ENCODE measurements around the gene MLLT6.

MLLT6 gene

GRCh38 chr17:38657824-38658740 lies 47.0 kb upstream of the MLLT6 start:
- no peaks in the 10 kb centered on the region for H3K9me3 ChIP-seq (replicated peaks; ENCODE audit: insufficient read depth, low read length)

GRCh38 chr17:38658741-38659345 lies 46.2 kb upstream of the MLLT6 start:
- no peaks in the 10 kb centered on the region for H3K79me2 ChIP-seq (ENCODE audit: low read length)
- H3K4me2 ChIP-seq (ENCODE audit: low read depth, low read length), result no peak overlapping the region
- H3F3A ChIP-seq (ENCODE audit: insufficient read depth, low read length), result no peaks in the 10 kb centered on the region
- H3K9me2 ChIP-seq (replicated peaks; ENCODE audit: insufficient read depth, low read length), result no peaks in the 10 kb centered on the region
- no peaks in the 10 kb centered on the region for H3K4me1 ChIP-seq (ENCODE audit: low read length)
- H3K9me3 ChIP-seq (replicated peaks; ENCODE audit: insufficient read depth, low read length), result no peaks in the 10 kb centered on the region
- 0 out of 2 replicates have a peak, but pooled peaks cover 5% of the 10 kb centered on the region for H3K27me3 ChIP-seq (replicated peaks; ENCODE audit: insufficient read depth, low read length)
- no peaks in the 10 kb centered on the region for H3K36me3 ChIP-seq (replicated peaks; ENCODE audit: insufficient read depth, low read length)
- H3K9ac ChIP-seq (ENCODE audit: low read length), result no peak overlapping the region
- no peak for DNase-seq
- no peak overlapping the region for H2AFZ ChIP-seq (ENCODE audit: low read length)
- TF ChIP-seq EZH2phosphoT487 (IDR thresholded peaks at IDR 0.05; ENCODE audit: low read length) (no peak), CTCF (IDR thresholded peaks at IDR 0.05; ENCODE audit: low read length) (no peak), EZH2 (optimal IDR thresholded peaks at IDR 0.05; ENCODE audit: low read depth, low read length) (no peak)
- no peak overlapping the region for H3K27ac ChIP-seq (ENCODE audit: low read length)
- no peak overlapping the region for H3K4me3 ChIP-seq (ENCODE audit: low read length)
- H4K20me1 ChIP-seq (ENCODE audit: insufficient read depth, low read length), result no peaks in the 10 kb centered on the region

More at GRCh38 chr17:38657824-38658740, 47.0 kb upstream of the MLLT6 start:
- Histone ChIP-seq H3K9ac (ENCODE audit: low read length) (no peak overlapping the region), H3K79me2 (ENCODE audit: low read length) (no peaks in the 10 kb centered on the region), H3K4me3 (ENCODE audit: low read length) (no peak overlapping the region), H3K36me3 (replicated peaks; ENCODE audit: insufficient read depth, low read length) (no peaks in the 10 kb centered on the region), H3K27ac (ENCODE audit: low read length) (no peak overlapping the region), H3K9me2 (replicated peaks; ENCODE audit: insufficient read depth, low read length) (no peaks in the 10 kb centered on the region), H3F3A (ENCODE audit: insufficient read depth, low read length) (no peaks in the 10 kb centered on the region), H3K4me2 (ENCODE audit: low read depth, low read length) (no peak overlapping the region), H3K4me1 (ENCODE audit: low read length) (no peaks in the 10 kb centered on the region), H3K27me3 (replicated peaks; ENCODE audit: insufficient read depth, low read length) (0 out of 2 replicates have a peak, but pooled peaks cover 5% of the 10 kb centered on the region), H4K20me1 (ENCODE audit: insufficient read depth, low read length) (no peaks in the 10 kb centered on the region), H2AFZ (ENCODE audit: low read length) (no peak overlapping the region)
- DNase-seq, result no peak
- TF ChIP-seq EZH2 (optimal IDR thresholded peaks at IDR 0.05; ENCODE audit: low read depth, low read length) (no peak), CTCF (IDR thresholded peaks at IDR 0.05; ENCODE audit: low read length) (no peak), EZH2phosphoT487 (IDR thresholded peaks at IDR 0.05; ENCODE audit: low read length) (no peak)

GRCh38 chr17:38659415-38659814 lies 45.7 kb upstream of the MLLT6 start:
- Histone ChIP-seq H3K9me3 (replicated peaks; ENCODE audit: insufficient read depth, low read length) (no peaks in the 10 kb centered on the region), H3K4me2 (ENCODE audit: low read depth, low read length) (no peak overlapping the region), H3K79me2 (ENCODE audit: low read length) (no peaks in the 10 kb centered on the region), H3K27me3 (replicated peaks; ENCODE audit: insufficient read depth, low read length) (0 out of 2 replicates have a peak, but pooled peaks cover 5% of the 10 kb centered on the region), H2AFZ (ENCODE audit: low read length) (no peak overlapping the region), H3F3A (ENCODE audit: insufficient read depth, low read length) (no peaks in the 10 kb centered on the region), H3K4me1 (ENCODE audit: low read length) (no peaks in the 10 kb centered on the region), H4K20me1 (ENCODE audit: insufficient read depth, low read length) (no peaks in the 10 kb centered on the region), H3K27ac (ENCODE audit: low read length) (no peak overlapping the region), H3K9ac (ENCODE audit: low read length) (no peak overlapping the region), H3K9me2 (replicated peaks; ENCODE audit: insufficient read depth, low read length) (no peaks in the 10 kb centered on the region), H3K36me3 (replicated peaks; ENCODE audit: insufficient read depth, low read length) (no peaks in the 10 kb centered on the region), H3K4me3 (ENCODE audit: low read length) (no peak overlapping the region)
- TF ChIP-seq CTCF (IDR thresholded peaks at IDR 0.05; ENCODE audit: low read length) (no peak), EZH2phosphoT487 (IDR thresholded peaks at IDR 0.05; ENCODE audit: low read length) (no peak), EZH2 (optimal IDR thresholded peaks at IDR 0.05; ENCODE audit: low read depth, low read length) (no peak)
- DNase-seq, result no peak
